ENCODE results near the gene SLC7A1. TPM values are rescaled to one million over a fixed set of nuclear protein-coding genes. Genes with fewer than 3 reads are reported as not detected.
A peak's percentile ranks its signal among the peaks of the same experiment; 100 is the strongest.

The SLC7A1 gene
- total RNA-seq, 4 donors from 2014 or later: 1.6 to 4.6 (median 3.7) TPM

- no peak for ATAC-seq
- H3K27me3 ChIP-seq: peaks cover 22 to 51% (median 30%) of the 10 kb centered on the region in 3 donors
- DNase-seq: no peak
- in situ Hi-C loops (cut with MboI; ENCODE audit: low sequenced_read_pairs in 4 of 4): loop anchor here in 2 of 4 donors (5.0 kb wide), 1 partner anchor 613 kb away; no protein-coding TSS in a partner anchor
- H3K4me3 ChIP-seq: no peak overlapping the region
- no peak overlapping the region for H3K27ac ChIP-seq
- TF ChIP-seq CTCF (IDR thresholded peaks at IDR 0.05 in 4 of 5, conservative IDR thresholded peaks at IDR 0.05 in 1 of 5) (no peak), POLR2A (IDR thresholded peaks at IDR 0.05) (no peak)
- peaks cover 0 to 3% of the 10 kb centered on the region in 2 donors for H3K4me1 ChIP-seq
- intact Hi-C loops (cut with DNase I; ENCODE audit: low total_unique reads): loop anchor here (5.0 kb wide), 1 partner anchor 203 kb away; no protein-coding TSS in a partner anchor
- no peaks in the 10 kb centered on the region for H3K36me3 ChIP-seq
- no peaks in the 10 kb centered on the region for H3K9me3 ChIP-seq
Observed at GRCh38 chr13:29504691-29505090, 90.8 kb downstream of the SLC7A1 start.

- Histone ChIP-seq H3K4me3 (peak overlapping the region in 2 of 4 donors; percentile 6 to 20), H3K27ac (no peak overlapping the region), H3K4me1 (peaks cover 0 to under 1% of the 10 kb centered on the region in 2 donors), H3K27me3 (peaks cover 24 to 51% (median 30%) of the 10 kb centered on the region in 3 donors), H3K36me3 (no peaks in the 10 kb centered on the region), H3K9me3 (no peaks in the 10 kb centered on the region)
- intact Hi-C loops (cut with DNase I; ENCODE audit: low total_unique reads): no loop called here
- in situ Hi-C loops (cut with MboI; ENCODE audit: low sequenced_read_pairs in 4 of 4): no loop called here
- ATAC-seq (no peak), DNase-seq (no peak)
- no peak for TF ChIP-seq POLR2A (IDR thresholded peaks at IDR 0.05)
- TF ChIP-seq CTCF (IDR thresholded peaks at IDR 0.05 in 4 of 5, conservative IDR thresholded peaks at IDR 0.05 in 1 of 5): no peak
Observed at GRCh38 chr13:29503041-29503837, 92.2 kb downstream of the SLC7A1 start.

GRCh38 chr13:29502391-29503008 is 93.0 kb downstream of the SLC7A1 start:
- peaks cover 24 to 51% (median 30%) of the 10 kb centered on the region in 3 donors for H3K27me3 ChIP-seq
- DNase-seq (no peak), ATAC-seq (peak in 1 of 2 donors; percentile 39)
- in situ Hi-C loops (cut with MboI; ENCODE audit: low sequenced_read_pairs in 4 of 4) (no loop called here), intact Hi-C loops (cut with DNase I; ENCODE audit: low total_unique reads) (no loop called here)
- no peaks in the 10 kb centered on the region for H3K9me3 ChIP-seq
- H3K36me3 ChIP-seq: no peaks in the 10 kb centered on the region
- H3K27ac ChIP-seq: no peak overlapping the region
- peaks cover 0 to 1% of the 10 kb centered on the region in 2 donors for H3K4me1 ChIP-seq
- H3K4me3 ChIP-seq: peak overlapping the region in 1 of 4 donors; percentile 20
- TF ChIP-seq POLR2A (IDR thresholded peaks at IDR 0.05) (no peak), CTCF (IDR thresholded peaks at IDR 0.05 in 4 of 5, conservative IDR thresholded peaks at IDR 0.05 in 1 of 5) (no peak)

GRCh38 chr13:29501674-29502073 is 93.8 kb downstream of the SLC7A1 start:
- DNase-seq: no peak
- peaks cover 21 to 46% (median 32%) of the 10 kb centered on the region in 3 donors for H3K27me3 ChIP-seq
- in situ Hi-C loops (cut with MboI; ENCODE audit: low sequenced_read_pairs in 4 of 4): no loop called here
- no peak overlapping the region for H3K4me3 ChIP-seq
- no peaks in the 10 kb centered on the region for H3K9me3 ChIP-seq
- H3K4me1 ChIP-seq: peaks cover 0 to 3% of the 10 kb centered on the region in 2 donors
- no peak for ATAC-seq
- H3K36me3 ChIP-seq: no peaks in the 10 kb centered on the region
- no peak overlapping the region for H3K27ac ChIP-seq
- intact Hi-C loops (cut with DNase I; ENCODE audit: low total_unique reads): no loop called here
- no peak for TF ChIP-seq CTCF (IDR thresholded peaks at IDR 0.05 in 4 of 5, conservative IDR thresholded peaks at IDR 0.05 in 1 of 5)
- TF ChIP-seq POLR2A (IDR thresholded peaks at IDR 0.05): no peak
